GM10266 (cell line): Measurements from ENCODE around the gene BAIAP2.

Experiments
- DNase-seq: peaks from one replicate; pipeline ENCODE4 v3.0.0; 2012; ENCODE audit errors: extremely low spot score
- TF ChIP-seq, protein P1 (sequence below): IDR thresholded peaks from 2 replicates; pipeline ENCODE4 v1.5.1; 2012; ENCODE audit warnings: mild to moderate bottlenecking, low read depth; ENCODE audit not compliant: control insufficient read depth, insufficient read depth; ENCODE audit errors: missing control alignments

The BAIAP2 gene

DNA sequence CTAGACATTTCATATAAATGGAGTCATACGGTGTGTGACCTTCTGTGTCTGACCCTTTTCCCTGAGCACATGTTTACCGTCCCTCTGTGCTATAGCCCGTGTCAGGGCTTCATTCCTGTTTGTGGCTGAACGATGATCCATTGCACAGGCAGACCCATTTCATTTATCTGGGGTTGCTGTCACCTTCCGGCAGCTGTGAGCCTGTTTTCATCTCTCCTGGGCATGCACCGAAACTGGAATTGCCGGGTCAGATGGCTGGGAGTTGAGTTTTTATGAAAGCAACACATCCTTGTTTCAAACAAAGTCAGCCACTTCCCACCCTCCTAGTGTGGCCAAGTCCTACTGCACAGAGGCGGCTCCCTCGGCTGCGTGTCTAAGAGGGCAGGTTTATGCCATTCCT lies 25.5 kb downstream of the BAIAP2 start:
- TF ChIP-seq, protein P1, sequence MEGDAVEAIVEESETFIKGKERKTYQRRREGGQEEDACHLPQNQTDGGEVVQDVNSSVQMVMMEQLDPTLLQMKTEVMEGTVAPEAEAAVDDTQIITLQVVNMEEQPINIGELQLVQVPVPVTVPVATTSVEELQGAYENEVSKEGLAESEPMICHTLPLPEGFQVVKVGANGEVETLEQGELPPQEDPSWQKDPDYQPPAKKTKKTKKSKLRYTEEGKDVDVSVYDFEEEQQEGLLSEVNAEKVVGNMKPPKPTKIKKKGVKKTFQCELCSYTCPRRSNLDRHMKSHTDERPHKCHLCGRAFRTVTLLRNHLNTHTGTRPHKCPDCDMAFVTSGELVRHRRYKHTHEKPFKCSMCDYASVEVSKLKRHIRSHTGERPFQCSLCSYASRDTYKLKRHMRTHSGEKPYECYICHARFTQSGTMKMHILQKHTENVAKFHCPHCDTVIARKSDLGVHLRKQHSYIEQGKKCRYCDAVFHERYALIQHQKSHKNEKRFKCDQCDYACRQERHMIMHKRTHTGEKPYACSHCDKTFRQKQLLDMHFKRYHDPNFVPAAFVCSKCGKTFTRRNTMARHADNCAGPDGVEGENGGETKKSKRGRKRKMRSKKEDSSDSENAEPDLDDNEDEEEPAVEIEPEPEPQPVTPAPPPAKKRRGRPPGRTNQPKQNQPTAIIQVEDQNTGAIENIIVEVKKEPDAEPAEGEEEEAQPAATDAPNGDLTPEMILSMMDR, result no peak
- DNase-seq, result no peak

DNA sequence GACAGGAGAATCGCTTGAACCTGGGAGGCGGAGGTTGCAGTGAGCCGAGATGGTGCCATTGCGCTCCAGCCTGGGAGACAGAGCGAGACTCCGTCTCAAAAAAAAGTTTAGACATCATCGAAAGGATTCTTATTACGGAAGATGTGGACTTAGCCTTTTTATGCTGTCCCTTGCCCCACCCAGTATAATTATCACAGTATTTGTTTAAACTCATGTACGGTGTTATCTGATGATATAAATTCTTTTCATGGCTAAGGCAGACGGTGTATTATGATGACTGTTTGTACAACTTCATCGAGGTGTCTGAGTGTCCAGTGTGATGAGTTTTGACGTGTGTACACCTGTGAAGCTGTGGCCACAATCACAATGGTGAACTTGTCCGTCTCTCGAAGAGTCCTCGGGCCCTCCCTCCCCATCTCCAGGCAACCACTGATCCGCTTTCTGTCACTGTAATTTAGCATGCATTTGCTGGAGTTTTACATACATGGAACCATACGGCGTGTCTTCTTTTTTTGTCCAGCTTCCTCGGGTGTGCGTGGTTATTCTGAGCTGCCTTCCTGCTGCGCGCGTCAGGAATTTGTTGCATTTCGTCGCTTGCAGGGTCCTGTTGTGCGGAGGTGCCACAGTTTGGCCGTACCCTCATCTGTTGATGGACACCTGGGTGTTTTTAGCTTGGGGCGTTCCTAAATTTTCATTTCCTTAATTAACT lies 26.2 kb downstream of the BAIAP2 start:
- DNase-seq, result no peak
- TF ChIP-seq, protein P1, result no peak

DNA sequence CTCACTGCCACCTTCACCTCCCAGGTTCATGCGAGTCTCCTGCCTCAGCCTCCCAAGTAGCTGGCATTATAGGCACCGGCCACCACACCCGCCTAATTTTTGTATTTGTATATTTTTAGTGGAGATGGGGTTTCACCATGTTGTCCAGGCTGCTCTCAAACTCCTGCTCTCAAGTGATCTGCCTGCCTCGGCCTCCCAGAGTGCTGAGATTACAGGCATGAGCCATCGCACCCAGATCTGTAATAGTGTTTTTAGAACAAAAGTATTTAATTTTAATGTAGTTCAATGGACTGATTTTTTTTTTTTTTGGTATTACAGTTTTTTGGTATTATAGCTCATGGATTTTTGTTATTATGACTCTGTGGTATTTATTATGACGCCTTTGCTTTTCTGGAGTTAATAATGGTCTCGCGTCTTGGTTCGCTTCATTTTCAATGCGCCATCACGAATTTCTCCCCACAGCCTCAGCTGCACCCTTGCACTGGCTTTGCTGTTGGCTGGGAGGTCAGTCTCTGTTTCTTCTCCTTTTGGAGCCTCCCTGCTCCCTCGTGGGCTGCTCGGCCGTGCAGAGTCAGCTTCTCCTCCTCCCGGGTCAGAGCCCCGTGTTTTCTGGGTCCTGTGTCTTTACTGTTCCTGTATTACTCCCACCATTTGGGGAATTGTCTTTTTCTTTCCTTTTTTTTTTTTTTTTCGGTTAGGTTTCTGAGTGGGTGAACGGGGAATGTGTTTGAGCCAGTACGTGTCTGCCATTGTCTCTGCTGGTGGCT lies 27.2 kb downstream of the BAIAP2 start:
- TF ChIP-seq, protein P1, result no peak
- no peak for DNase-seq

DNA sequence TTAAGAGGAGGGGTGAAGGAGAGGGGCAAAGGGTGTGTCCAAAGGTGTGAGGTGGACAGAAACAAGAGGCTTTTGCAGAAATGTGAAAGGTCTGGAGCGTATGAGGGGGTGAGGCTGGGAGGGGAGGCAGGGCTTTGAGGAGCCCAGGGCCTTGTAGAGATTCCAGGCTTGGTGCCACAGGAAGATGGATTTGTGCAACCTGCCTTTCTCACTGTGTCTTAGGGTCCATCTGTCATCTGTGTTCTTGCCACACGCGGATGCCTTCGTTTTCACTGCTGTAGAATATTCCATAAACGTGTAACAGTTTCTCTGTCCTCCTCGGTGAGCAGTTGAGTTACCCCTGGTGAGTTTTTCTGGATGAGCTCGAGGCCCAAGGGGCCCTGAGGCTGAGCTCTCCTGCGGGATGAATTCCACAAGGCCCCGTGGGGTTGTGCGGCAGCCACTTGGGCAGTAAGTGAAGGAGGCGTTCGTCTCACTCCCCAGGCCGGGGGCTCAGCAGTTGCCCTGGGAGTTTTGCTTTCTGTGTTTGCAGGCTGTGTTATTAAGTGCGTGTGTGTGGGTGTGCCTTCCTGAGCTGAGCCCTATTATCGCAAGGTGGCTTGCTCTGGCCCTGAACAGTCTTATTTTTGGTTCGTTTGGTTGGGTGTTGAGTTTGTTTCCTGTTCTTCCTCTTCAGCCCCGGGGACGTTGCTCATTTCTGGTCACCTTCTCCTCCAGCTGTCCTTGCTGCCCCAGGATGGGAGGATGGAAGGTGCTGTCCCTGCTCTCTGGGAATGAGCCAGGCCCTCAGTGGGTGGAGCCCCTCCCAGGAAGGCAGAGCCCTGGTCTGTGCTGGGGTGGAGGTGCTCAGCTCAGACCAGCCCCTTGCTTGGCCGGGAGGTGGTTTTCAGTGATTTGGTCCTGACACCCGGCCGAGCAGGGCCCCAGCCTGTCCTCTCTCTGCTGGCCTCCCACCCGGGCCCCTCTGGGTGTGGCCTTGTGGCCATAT lies 28.4 kb downstream of the BAIAP2 start:
- peak; percentile 45 for DNase-seq
- TF ChIP-seq, protein P1, result no peak

DNA sequence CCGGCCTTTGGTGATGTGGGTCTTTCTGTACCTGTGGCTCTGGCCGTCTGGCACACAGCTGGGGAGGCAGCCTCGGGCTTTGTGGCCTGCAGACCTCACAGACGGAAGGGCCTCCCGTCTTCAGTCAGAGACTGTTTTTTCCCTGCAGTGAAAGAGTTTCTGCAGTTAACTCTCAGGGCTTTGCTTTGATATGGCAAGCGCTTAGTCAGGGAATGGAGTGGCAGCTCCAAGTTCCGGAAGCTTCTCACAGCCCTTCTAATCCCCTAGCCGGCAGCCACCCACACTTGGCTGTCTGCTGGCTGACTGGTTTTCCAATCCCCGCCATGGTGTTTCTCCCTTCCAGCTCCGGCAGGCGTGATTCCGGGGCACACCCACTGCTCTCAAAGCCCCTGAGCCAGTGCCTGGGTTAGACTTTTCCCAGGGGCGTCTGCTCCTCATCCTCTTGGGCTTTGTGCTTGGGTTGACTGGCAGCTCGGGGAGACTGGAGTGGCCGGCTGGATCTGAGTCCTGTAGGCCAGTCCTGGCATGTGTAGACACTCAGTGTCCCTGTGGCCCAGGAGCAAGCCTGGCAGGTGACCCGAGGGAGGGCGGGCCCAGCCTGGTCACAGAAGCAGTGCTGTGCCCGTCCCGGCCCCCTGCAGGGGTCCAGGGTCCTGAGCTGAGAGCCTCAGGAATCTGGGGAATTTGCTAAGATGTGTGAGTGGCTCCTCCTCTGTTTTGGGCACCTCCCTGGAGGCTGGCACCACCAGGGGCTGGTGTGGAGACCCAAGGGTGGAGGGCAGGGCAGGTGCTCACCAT lies 29.9 kb downstream of the BAIAP2 start:
- no peak for DNase-seq

DNA sequence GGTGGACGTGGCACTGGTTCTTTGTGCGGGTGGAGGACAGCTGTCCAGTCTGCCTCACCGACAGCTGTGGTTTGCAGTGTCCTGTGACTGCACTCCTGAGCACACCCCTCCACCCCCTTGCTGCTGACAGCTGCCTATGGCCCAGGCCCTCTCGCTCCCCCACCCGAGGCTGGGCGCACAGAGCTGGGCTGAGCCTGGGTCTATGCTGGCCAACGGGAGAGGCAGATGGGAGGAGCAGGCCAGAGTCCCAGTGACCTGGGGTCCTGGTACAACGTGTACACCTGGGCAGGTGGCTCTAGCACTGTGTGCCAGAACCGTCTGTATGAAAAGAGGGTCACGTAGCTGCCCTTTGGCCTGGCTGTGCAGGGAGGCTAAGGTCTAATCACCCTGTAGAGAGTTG lies 30.5 kb downstream of the BAIAP2 start:
- TF ChIP-seq, protein P1, result no peak
- DNase-seq, result no peak

More for the DNA sequence above, 29.9 kb downstream of the BAIAP2 start:
- TF ChIP-seq, protein P1, result no peak
